GOT3 (cell line): Measurements from ENCODE around the gene MEGF8.

Experiments used
- DNase-seq: peaks from one replicate; lab custom pipeline; 2025; ENCODE audit warnings: mixed read lengths; lab: John Stamatoyannopoulos, UW

Gene MEGF8

GRCh38 chr19:42353341-42354015 is 28.0 kb downstream of the MEGF8 start:
- DNase-seq = no peak

GRCh38 chr19:42355896-42356295 is 30.5 kb downstream of the MEGF8 start:
- DNase-seq = no peak

GRCh38 chr19:42356686-42357085 is 31.3 kb downstream of the MEGF8 start:
- no peak for DNase-seq

- DNase-seq = no peak
These were observed 31.9 kb downstream of the MEGF8 start for GRCh38 chr19:42357290-42357689.

GRCh38 chr19:42360787-42361544 is 35.5 kb downstream of the MEGF8 start:
- DNase-seq = no peak

GRCh38 chr19:42361545-42361910 is 36.1 kb downstream of the MEGF8 start:
- no peak for DNase-seq

GRCh38 chr19:42362342-42362741 is 36.9 kb downstream of the MEGF8 start:
- no peak for DNase-seq

GRCh38 chr19:42362891-42363440 is 37.5 kb downstream of the MEGF8 start:
- DNase-seq = no peak

GRCh38 chr19:42363614-42364346 is 38.3 kb downstream of the MEGF8 start:
- DNase-seq = no peak

GRCh38 chr19:42366673-42367072 is 41.2 kb downstream of the MEGF8 start:
- DNase-seq = no peak

GRCh38 chr19:42367929-42368328 is 42.5 kb downstream of the MEGF8 start:
- DNase-seq = no peak

GRCh38 chr19:42368360-42368759 is 42.9 kb downstream of the MEGF8 start:
- no peak for DNase-seq

GRCh38 chr19:42368765-42369164 is 43.3 kb downstream of the MEGF8 start:
- DNase-seq = no peak

- DNase-seq = no peak
These were observed 44.1 kb downstream of the MEGF8 start for GRCh38 chr19:42369433-42370067.

GRCh38 chr19:42370068-42370520 is 44.7 kb downstream of the MEGF8 start:
- DNase-seq = no peak

- DNase-seq = no peak
These were observed 45.3 kb downstream of the MEGF8 start for GRCh38 chr19:42370626-42371175.

- no peak for DNase-seq
These were observed 49.5 kb downstream of the MEGF8 start for GRCh38 chr19:42374826-42375376.

- no peak for DNase-seq
These were observed 50.2 kb downstream of the MEGF8 start for GRCh38 chr19:42375415-42376176.

GRCh38 chr19:42376177-42376555 is 50.7 kb downstream of the MEGF8 start:
- no peak for DNase-seq
